Neural progenitor cell (in vitro differentiated cells): Measurements from ENCODE around the gene NTN4.
"Not testable (repeated sequence)": the region's sequence is repeated elsewhere in the genome, so short reads cannot be mapped to it uniquely, and the experiment has no call there.

Experiments used
- EZH2 ChIP-seq: fragments of 200-600 bp; sonication (generic); IDR thresholded peaks from 2 replicates; pipeline ENCODE4 v1.6.1; 2017; ENCODE audit warnings: antibody characterized with exemption, mild to moderate bottlenecking, moderate library complexity
- EZH2phosphoT487 ChIP-seq: fragments of 200-600 bp; sonication (generic); IDR thresholded peaks from 2 replicates; pipeline ENCODE4 v1.6.1; 2017; ENCODE audit warnings: antibody characterized with exemption
- TF ChIP-seq, protein P1 (sequence below): fragments of 200-600 bp; sonication (generic); IDR thresholded peaks from 2 replicates; pipeline ENCODE4 v1.5.1; 2017; ENCODE audit warnings: antibody characterized with exemption, mild to moderate bottlenecking

- not testable (repeated sequence) for TF ChIP-seq EZH2, EZH2phosphoT487
- TF ChIP-seq, protein P1, sequence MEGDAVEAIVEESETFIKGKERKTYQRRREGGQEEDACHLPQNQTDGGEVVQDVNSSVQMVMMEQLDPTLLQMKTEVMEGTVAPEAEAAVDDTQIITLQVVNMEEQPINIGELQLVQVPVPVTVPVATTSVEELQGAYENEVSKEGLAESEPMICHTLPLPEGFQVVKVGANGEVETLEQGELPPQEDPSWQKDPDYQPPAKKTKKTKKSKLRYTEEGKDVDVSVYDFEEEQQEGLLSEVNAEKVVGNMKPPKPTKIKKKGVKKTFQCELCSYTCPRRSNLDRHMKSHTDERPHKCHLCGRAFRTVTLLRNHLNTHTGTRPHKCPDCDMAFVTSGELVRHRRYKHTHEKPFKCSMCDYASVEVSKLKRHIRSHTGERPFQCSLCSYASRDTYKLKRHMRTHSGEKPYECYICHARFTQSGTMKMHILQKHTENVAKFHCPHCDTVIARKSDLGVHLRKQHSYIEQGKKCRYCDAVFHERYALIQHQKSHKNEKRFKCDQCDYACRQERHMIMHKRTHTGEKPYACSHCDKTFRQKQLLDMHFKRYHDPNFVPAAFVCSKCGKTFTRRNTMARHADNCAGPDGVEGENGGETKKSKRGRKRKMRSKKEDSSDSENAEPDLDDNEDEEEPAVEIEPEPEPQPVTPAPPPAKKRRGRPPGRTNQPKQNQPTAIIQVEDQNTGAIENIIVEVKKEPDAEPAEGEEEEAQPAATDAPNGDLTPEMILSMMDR = not testable (repeated sequence)
Measured at GRCh38 chr12:95812155-95812554, 21.6 kb upstream of the NTN4 start.
